HepG2 (cell line): ENCODE measurements around the gene LSM2. TPM values are rescaled to one million over a fixed set of nuclear protein-coding genes. Genes with fewer than 3 reads are reported as not detected.
A peak's percentile ranks its signal among the peaks of the same experiment; 100 is the strongest.

ENCODE experiments used
- AHR ChIP-seq: IDR thresholded peaks from 2 replicates; pipeline ENCODE4 v1.6.1; 2018; ENCODE audit warnings: missing genetic modification reagents, missing compliant biosample characterization
- BRD4 ChIP-seq: sonication (generic); formaldehyde crosslinking; IDR thresholded peaks from 2 replicates; pipeline ENCODE4 v1.4.0; 2020; ENCODE audit warnings: missing genetic modification reagents
- NFE2L1 ChIP-seq: sonication (generic); formaldehyde crosslinking; IDR thresholded peaks from 2 replicates; pipeline ENCODE4 v1.4.0; 2020; ENCODE audit warnings: missing genetic modification reagents, mild to moderate bottlenecking, borderline replicate concordance
- NFRKB ChIP-seq: fragments of 450-650 bp; IDR thresholded peaks from 2 replicates; pipeline ENCODE4 v1.6.1; 2017
- RCOR2 ChIP-seq: IDR thresholded peaks from 2 replicates; pipeline ENCODE4 v1.6.1; 2016; ENCODE audit warnings: missing biosample characterization, missing genetic modification reagents
- ZBTB20 ChIP-seq: sonication (generic); formaldehyde crosslinking; IDR thresholded peaks from 2 replicates; pipeline ENCODE4 v1.8.1; 2023; ENCODE audit warnings: missing genetic modification reagents, low read depth, mild to moderate bottlenecking, borderline replicate concordance
- ZNF501 ChIP-seq: sonication (generic); formaldehyde crosslinking; IDR thresholded peaks from 2 replicates; pipeline ENCODE4 v1.5.1; 2020; ENCODE audit warnings: mild to moderate bottlenecking, moderate library complexity, missing genetic modification reagents
- ZNF619 ChIP-seq: sonication (generic); formaldehyde crosslinking; IDR thresholded peaks from 2 replicates; pipeline ENCODE4 v1.4.0; 2020; ENCODE audit warnings: mild to moderate bottlenecking, missing genetic modification reagents
- polyA plus RNA-seq, 8 experiments: library from polyadenylated mRNA; depleted of rRNA in 3 of 8; stranded (reverse) in 7 of 8; unstranded in 1 of 8; fragments of >200 nt; fragmentation: Illumina TruSeq in 4 of 8; extraction: Trizol in 4 of 8; gene quantifications; 2 replicates each; pipeline versions ENCODE4 v1.2.1 to v1.2.3, GENCODE V29; 2011 to 2016; ENCODE audit warnings: low read depth in 4 of 8, missing spikeins in 1 of 8, mixed read lengths in 1 of 8; ENCODE audit not compliant: insufficient read depth in 1 of 8
- total RNA-seq, 5 experiments: library from RNA; depleted of rRNA; stranded (reverse); fragments of >200 nt; fragmentation: Illumina TruSeq; extraction: Trizol; gene quantifications; 2 replicates each; pipeline ENCODE4 v1.2.3, GENCODE V29; 2016; ENCODE audit warnings: low read depth in 1 of 5
- TF ChIP-seq, protein P1 (sequence below): sonication (generic); formaldehyde crosslinking; IDR thresholded peaks from 2 replicates; pipeline ENCODE4 v1.5.0; 2020; ENCODE audit warnings: missing genetic modification reagents, mild to moderate bottlenecking, borderline replicate concordance
- TF ChIP-seq, protein P2 (sequence below): sonication (generic); formaldehyde crosslinking; IDR thresholded peaks from 2 replicates; pipeline ENCODE4; 2020; ENCODE audit warnings: missing genetic modification reagents, mild to moderate bottlenecking, borderline replicate concordance
- TF ChIP-seq, protein P3 (sequence below): sonication (generic); formaldehyde crosslinking; IDR thresholded peaks from 2 replicates; pipeline ENCODE4 v1.4.0; 2020; ENCODE audit warnings: missing genetic modification reagents
- TF ChIP-seq, protein P4 (sequence below): sonication (generic); formaldehyde crosslinking; IDR thresholded peaks from 2 replicates; pipeline ENCODE4 v1.4.0; 2020; ENCODE audit warnings: missing genetic modification reagents
- TF ChIP-seq, protein P5 (sequence below), 2 experiments: sonication (generic) in 1 of 2; formaldehyde crosslinking in 1 of 2; IDR thresholded peaks; 2 replicates each; pipeline versions ENCODE4 v1.4.0 to v1.6.1; 2018 to 2020; ENCODE audit warnings: missing genetic modification reagents in 2 of 2, borderline replicate concordance in 1 of 2, low read depth in 1 of 2, mild to moderate bottlenecking in 1 of 2, missing biosample characterization in 1 of 2
- TF ChIP-seq, protein P6 (sequence below): sonication (generic); formaldehyde crosslinking; IDR thresholded peaks from 2 replicates; pipeline ENCODE4 v1.4.0; 2020; ENCODE audit warnings: missing genetic modification reagents

The LSM2 gene
- total and polyA plus RNA-seq, 2 of the 13 experiments (the other 11 are each of a cell fraction or from before 2014, with no cell fraction given), result 69.4 to 90.5 TPM

DNA sequence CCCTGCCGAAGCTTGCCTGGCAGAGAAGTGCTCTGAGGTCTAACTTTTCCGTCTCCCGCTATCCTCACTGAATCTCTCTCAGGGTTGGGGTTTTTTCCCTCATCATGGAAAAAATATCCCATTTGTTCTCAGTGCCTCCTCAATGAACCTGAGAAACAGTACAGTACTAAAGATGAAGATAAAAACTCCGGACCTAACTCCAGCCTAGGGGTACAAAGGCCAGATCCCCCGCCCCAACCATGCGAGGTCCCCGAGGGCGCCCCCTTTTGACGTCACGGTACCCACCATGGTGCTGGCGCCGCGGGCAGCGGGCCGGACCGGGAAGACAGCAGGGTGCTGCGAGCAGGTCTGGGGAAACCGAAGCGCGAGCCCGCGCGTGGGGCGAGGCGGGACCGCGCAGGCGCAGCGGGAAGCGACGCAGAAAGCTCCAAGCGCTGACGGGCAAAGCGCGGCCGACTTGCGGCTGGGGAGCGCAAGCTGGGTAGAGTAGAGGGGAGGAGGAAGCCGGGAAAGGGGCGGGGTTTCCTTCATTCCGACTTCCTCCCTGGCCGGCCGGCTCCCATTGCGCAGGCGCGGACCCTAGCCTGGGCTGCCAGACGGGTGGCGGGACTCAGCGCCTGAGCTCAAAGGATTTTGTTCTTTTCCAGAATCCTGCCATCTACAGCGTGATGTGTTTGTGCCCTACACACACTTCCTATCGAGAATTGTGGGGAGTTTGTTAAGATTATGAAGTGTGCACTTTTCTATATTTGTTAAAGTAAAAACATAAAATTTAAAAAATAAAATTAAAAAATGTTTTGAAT lies at the start of gene LSM2 (continued):
- TF ChIP-seq, protein P1, sequence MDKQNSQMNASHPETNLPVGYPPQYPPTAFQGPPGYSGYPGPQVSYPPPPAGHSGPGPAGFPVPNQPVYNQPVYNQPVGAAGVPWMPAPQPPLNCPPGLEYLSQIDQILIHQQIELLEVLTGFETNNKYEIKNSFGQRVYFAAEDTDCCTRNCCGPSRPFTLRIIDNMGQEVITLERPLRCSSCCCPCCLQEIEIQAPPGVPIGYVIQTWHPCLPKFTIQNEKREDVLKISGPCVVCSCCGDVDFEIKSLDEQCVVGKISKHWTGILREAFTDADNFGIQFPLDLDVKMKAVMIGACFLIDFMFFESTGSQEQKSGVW, result no peak
- peak; percentile 87 for TF ChIP-seq ZBTB20
- TF ChIP-seq, protein P2, sequence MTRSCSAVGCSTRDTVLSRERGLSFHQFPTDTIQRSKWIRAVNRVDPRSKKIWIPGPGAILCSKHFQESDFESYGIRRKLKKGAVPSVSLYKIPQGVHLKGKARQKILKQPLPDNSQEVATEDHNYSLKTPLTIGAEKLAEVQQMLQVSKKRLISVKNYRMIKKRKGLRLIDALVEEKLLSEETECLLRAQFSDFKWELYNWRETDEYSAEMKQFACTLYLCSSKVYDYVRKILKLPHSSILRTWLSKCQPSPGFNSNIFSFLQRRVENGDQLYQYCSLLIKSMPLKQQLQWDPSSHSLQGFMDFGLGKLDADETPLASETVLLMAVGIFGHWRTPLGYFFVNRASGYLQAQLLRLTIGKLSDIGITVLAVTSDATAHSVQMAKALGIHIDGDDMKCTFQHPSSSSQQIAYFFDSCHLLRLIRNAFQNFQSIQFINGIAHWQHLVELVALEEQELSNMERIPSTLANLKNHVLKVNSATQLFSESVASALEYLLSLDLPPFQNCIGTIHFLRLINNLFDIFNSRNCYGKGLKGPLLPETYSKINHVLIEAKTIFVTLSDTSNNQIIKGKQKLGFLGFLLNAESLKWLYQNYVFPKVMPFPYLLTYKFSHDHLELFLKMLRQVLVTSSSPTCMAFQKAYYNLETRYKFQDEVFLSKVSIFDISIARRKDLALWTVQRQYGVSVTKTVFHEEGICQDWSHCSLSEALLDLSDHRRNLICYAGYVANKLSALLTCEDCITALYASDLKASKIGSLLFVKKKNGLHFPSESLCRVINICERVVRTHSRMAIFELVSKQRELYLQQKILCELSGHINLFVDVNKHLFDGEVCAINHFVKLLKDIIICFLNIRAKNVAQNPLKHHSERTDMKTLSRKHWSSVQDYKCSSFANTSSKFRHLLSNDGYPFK (CRISPR knock-in tag), result peak; percentile 88
- peak; percentile 89; the same call in 1 of the 2 replicates for TF ChIP-seq BRD4
- TF ChIP-seq ZNF619 (CRISPR knock-in tag), result peak; percentile 84; the same call in 1 of the 2 replicates
- TF ChIP-seq, protein P3, sequence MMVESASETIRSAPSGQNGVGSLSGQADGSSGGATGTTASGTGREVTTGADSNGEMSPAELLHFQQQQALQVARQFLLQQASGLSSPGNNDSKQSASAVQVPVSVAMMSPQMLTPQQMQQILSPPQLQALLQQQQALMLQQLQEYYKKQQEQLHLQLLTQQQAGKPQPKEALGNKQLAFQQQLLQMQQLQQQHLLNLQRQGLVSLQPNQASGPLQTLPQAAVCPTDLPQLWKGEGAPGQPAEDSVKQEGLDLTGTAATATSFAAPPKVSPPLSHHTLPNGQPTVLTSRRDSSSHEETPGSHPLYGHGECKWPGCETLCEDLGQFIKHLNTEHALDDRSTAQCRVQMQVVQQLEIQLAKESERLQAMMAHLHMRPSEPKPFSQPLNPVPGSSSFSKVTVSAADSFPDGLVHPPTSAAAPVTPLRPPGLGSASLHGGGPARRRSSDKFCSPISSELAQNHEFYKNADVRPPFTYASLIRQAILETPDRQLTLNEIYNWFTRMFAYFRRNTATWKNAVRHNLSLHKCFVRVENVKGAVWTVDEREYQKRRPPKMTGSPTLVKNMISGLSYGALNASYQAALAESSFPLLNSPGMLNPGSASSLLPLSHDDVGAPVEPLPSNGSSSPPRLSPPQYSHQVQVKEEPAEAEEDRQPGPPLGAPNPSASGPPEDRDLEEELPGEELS (CRISPR knock-in tag), result peak; percentile 65
- TF ChIP-seq ZNF501 (CRISPR knock-in tag), result peak; percentile 98
- peak; percentile 81 for TF ChIP-seq AHR
- TF ChIP-seq, protein P4, sequence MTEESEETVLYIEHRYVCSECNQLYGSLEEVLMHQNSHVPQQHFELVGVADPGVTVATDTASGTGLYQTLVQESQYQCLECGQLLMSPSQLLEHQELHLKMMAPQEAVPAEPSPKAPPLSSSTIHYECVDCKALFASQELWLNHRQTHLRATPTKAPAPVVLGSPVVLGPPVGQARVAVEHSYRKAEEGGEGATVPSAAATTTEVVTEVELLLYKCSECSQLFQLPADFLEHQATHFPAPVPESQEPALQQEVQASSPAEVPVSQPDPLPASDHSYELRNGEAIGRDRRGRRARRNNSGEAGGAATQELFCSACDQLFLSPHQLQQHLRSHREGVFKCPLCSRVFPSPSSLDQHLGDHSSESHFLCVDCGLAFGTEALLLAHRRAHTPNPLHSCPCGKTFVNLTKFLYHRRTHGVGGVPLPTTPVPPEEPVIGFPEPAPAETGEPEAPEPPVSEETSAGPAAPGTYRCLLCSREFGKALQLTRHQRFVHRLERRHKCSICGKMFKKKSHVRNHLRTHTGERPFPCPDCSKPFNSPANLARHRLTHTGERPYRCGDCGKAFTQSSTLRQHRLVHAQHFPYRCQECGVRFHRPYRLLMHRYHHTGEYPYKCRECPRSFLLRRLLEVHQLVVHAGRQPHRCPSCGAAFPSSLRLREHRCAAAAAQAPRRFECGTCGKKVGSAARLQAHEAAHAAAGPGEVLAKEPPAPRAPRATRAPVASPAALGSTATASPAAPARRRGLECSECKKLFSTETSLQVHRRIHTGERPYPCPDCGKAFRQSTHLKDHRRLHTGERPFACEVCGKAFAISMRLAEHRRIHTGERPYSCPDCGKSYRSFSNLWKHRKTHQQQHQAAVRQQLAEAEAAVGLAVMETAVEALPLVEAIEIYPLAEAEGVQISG (CRISPR knock-in tag), result peak; percentile 90
- TF ChIP-seq NFE2L1, result no peak
- no peak for TF ChIP-seq NFRKB
- TF ChIP-seq RCOR2 (CRISPR knock-in tag), result peak; percentile 73
- TF ChIP-seq, protein P5, sequence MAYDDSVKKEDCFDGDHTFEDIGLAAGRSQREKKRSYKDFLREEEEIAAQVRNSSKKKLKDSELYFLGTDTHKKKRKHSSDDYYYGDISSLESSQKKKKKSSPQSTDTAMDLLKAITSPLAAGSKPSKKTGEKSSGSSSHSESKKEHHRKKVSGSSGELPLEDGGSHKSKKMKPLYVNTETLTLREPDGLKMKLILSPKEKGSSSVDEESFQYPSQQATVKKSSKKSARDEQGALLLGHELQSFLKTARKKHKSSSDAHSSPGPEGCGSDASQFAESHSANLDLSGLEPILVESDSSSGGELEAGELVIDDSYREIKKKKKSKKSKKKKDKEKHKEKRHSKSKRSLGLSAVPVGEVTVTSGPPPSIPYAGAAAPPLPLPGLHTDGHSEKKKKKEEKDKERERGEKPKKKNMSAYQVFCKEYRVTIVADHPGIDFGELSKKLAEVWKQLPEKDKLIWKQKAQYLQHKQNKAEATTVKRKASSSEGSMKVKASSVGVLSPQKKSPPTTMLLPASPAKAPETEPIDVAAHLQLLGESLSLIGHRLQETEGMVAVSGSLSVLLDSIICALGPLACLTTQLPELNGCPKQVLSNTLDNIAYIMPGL (CRISPR knock-in tag; IDR thresholded peaks at IDR 0.05; ENCODE audit: borderline replicate concordance in 1 of 2, low read depth in 1 of 2), result peak; percentile 98 to 99
- TF ChIP-seq, protein P6, sequence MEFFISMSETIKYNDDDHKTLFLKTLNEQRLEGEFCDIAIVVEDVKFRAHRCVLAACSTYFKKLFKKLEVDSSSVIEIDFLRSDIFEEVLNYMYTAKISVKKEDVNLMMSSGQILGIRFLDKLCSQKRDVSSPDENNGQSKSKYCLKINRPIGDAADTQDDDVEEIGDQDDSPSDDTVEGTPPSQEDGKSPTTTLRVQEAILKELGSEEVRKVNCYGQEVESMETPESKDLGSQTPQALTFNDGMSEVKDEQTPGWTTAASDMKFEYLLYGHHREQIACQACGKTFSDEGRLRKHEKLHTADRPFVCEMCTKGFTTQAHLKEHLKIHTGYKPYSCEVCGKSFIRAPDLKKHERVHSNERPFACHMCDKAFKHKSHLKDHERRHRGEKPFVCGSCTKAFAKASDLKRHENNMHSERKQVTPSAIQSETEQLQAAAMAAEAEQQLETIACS (CRISPR knock-in tag), result peak; percentile 93
